AG09309 (cell line): Measurements from ENCODE around the gene HDHD5.

Experiments
- DNase-seq: peaks from one replicate; pipeline ENCODE4 v3.0.0-alpha.2; 2010; ENCODE audit warnings: low read depth
- H3K4me3 ChIP-seq: 2 replicates; pipeline ENCODE4 v1.5.1; 2011; ENCODE audit warnings: mild to moderate bottlenecking, low read depth, low read length, moderate library complexity; ENCODE audit not compliant: control insufficient read depth
- CTCF ChIP-seq: IDR thresholded peaks from 2 replicates; pipeline ENCODE4 v1.5.1; 2011; ENCODE audit warnings: mild to moderate bottlenecking, low read depth, low read length, inconsistent platforms; ENCODE audit not compliant: insufficient read depth, control insufficient read depth; ENCODE audit errors: missing control alignments

HDHD5 gene

GRCh38 chr22:17194213-17194612 lies 35.1 kb upstream of the HDHD5 start:
- no peak for DNase-seq
- TF ChIP-seq CTCF, result no peak
- H3K4me3 ChIP-seq, result no peak overlapping the region

- H3K4me3 ChIP-seq, result no peak overlapping the region
- TF ChIP-seq CTCF, result no peak
- no peak for DNase-seq
Measured at GRCh38 chr22:17192186-17192585, 33.1 kb upstream of the HDHD5 start.

DNA sequence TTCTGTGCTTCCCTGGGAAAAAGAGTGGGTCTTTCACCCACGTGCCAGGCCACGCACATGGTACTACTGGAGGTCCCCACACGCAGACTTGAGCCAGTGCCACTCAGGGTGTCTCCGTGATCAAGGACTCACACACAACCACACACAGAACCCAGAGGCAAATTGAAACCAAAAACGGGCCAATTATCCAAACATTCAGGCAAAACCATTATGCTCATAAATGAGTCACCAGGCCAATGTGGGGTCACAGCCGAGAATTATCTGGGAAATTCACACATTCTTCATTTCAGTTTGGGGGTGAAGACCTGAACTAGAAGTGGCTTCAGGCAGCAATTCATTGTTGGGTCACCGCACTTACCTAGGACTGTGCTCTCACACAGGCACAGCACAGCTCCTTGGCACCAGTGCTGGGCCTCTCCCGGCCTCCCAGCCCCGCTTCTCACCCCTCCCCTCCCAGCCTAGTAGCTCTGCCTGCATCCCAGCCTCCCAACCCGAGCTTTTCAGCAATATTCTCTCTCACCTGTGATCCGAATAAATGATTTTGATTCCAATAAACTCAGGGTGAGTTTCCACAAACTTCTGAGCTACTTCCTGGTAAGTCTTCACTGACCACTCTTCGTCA lies 32.2 kb upstream of the HDHD5 start:
- peak overlapping the region; percentile 19 for H3K4me3 ChIP-seq

GRCh38 chr22:17190702-17191101 lies 31.6 kb upstream of the HDHD5 start:
- DNase-seq, result no peak
- no peak for TF ChIP-seq CTCF
- no peak overlapping the region; the same call in 1 of the 2 replicates for H3K4me3 ChIP-seq

More for the DNA sequence above, 32.2 kb upstream of the HDHD5 start:
- no peak for TF ChIP-seq CTCF
- peak; percentile 38 for DNase-seq

GRCh38 chr22:17176715-17177114 lies 17.6 kb upstream of the HDHD5 start:
- H3K4me3 ChIP-seq, result no peak overlapping the region

DNA sequence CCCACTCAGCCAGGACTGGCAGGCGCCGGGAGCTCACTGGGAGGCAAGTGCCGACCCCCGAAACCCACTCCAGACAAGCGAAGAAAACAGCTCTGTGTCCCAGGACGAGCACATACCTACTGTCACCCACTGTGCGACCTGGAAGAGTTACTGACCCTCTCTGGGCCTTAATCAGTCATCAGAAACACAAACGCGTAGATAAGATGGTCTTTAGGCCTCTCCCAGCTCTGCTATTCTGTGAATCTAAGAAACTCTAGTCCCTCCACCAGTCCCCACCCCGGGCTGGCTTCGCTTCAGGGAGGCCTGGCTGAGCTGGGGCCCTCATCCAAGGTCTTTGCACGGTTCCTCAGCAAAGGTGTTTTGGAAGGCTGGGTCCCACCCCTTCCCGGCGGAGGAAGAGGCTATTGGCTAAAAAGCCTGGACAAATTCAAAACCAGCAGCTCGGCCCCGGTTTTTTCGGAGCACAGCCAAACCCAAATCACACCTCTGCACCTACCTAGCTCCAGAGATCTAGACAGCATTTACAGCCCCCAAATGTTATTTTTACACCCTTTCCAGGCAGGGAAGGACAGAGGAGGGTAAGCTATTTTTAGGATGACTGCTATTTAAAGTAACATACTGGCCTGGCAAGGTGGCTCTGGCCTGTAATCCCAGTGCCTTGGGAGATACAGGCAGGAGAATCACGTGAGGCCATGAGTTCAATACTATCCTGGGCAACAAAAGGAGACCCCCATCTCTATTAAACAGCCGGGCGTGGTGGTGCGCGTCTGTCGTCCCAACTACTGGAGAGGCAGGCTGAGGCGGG lies 13.2 kb upstream of the HDHD5 start:
- no peak for TF ChIP-seq CTCF
- peak overlapping the region; percentile 63 for H3K4me3 ChIP-seq
- no peak for DNase-seq

More at GRCh38 chr22:17176715-17177114, 17.6 kb upstream of the HDHD5 start:
- DNase-seq, result no peak
- TF ChIP-seq CTCF, result no peak
